ENCODE results near the gene CBFA2T2. TPM values are rescaled to one million over a fixed set of nuclear protein-coding genes. Genes with fewer than 3 reads are reported as not detected.
A peak's percentile ranks its signal among the peaks of the same experiment; 100 is the strongest.

CBFA2T2 gene
- total RNA-seq, 1 donor from 2014 or later = 84.1 TPM

- H3K4me3 Mint-ChIP-seq (ENCODE audit: unreplicated experiment) = peak overlapping the region; percentile 10
- H3K9me3 Mint-ChIP-seq (ENCODE audit: unreplicated experiment) = peaks cover 15% of the 10 kb centered on the region
- TF ChIP-seq CTCF (IDR thresholded peaks at IDR 0.05; ENCODE audit: partially characterized antibody, unreplicated experiment) = no peak
- H3K4me1 Mint-ChIP-seq (ENCODE audit: low read depth, unreplicated experiment) = peaks cover 38% of the 10 kb centered on the region
- H3K27ac Mint-ChIP-seq (ENCODE audit: unreplicated experiment) = peak overlapping the region; percentile 36
- no peaks in the 10 kb centered on the region for H3K36me3 Mint-ChIP-seq (ENCODE audit: unreplicated experiment)
- no peak for DNase-seq
- peaks cover 10% of the 10 kb centered on the region for H3K27me3 Mint-ChIP-seq (ENCODE audit: unreplicated experiment)
Observed at GRCh38 chr20:33474097-33474873, 15.6 kb upstream of the CBFA2T2 start.

GRCh38 chr20:33474963-33475362 is 14.9 kb upstream of the CBFA2T2 start:
- Mint-ChIP-seq H3K4me3 (ENCODE audit: unreplicated experiment) (no peak overlapping the region), H3K9me3 (ENCODE audit: unreplicated experiment) (peaks cover 15% of the 10 kb centered on the region), H3K27me3 (ENCODE audit: unreplicated experiment) (peaks cover 10% of the 10 kb centered on the region), H3K27ac (ENCODE audit: unreplicated experiment) (no peak overlapping the region), H3K4me1 (ENCODE audit: low read depth, unreplicated experiment) (peaks cover 43% of the 10 kb centered on the region), H3K36me3 (ENCODE audit: unreplicated experiment) (no peaks in the 10 kb centered on the region)
- no peak for DNase-seq
- TF ChIP-seq CTCF (IDR thresholded peaks at IDR 0.05; ENCODE audit: partially characterized antibody, unreplicated experiment) = no peak

GRCh38 chr20:33475381-33476152 is 14.3 kb upstream of the CBFA2T2 start:
- H3K4me1 Mint-ChIP-seq (ENCODE audit: low read depth, unreplicated experiment) = peaks cover 43% of the 10 kb centered on the region
- TF ChIP-seq CTCF (IDR thresholded peaks at IDR 0.05; ENCODE audit: partially characterized antibody, unreplicated experiment) = no peak
- DNase-seq = peak; percentile 35
- H3K27ac Mint-ChIP-seq (ENCODE audit: unreplicated experiment) = peak overlapping the region; percentile 59
- no peaks in the 10 kb centered on the region for H3K36me3 Mint-ChIP-seq (ENCODE audit: unreplicated experiment)
- peaks cover 10% of the 10 kb centered on the region for H3K27me3 Mint-ChIP-seq (ENCODE audit: unreplicated experiment)
- H3K4me3 Mint-ChIP-seq (ENCODE audit: unreplicated experiment) = peak overlapping the region; percentile 25
- peaks cover 15% of the 10 kb centered on the region for H3K9me3 Mint-ChIP-seq (ENCODE audit: unreplicated experiment)

- Mint-ChIP-seq H3K36me3 (ENCODE audit: unreplicated experiment) (no peaks in the 10 kb centered on the region), H3K9me3 (ENCODE audit: unreplicated experiment) (peaks cover 15% of the 10 kb centered on the region), H3K4me1 (ENCODE audit: low read depth, unreplicated experiment) (peaks cover 43% of the 10 kb centered on the region), H3K4me3 (ENCODE audit: unreplicated experiment) (no peak overlapping the region), H3K27ac (ENCODE audit: unreplicated experiment) (peak overlapping the region; percentile 21), H3K27me3 (ENCODE audit: unreplicated experiment) (peaks cover 8% of the 10 kb centered on the region)
- TF ChIP-seq CTCF (IDR thresholded peaks at IDR 0.05; ENCODE audit: partially characterized antibody, unreplicated experiment) = no peak
- no peak for DNase-seq
Observed at GRCh38 chr20:33477386-33478234, 12.3 kb upstream of the CBFA2T2 start.
